Hepatocyte (in vitro differentiated cells): ENCODE measurements around the gene YPEL4. TPM values are rescaled to one million over a fixed set of nuclear protein-coding genes. Genes with fewer than 3 reads are reported as not detected.

Source experiments
- DNase-seq: peaks from one replicate; pipeline ENCODE4 v3.0.0-alpha.2; 2016; ENCODE audit warnings: low spot score
- H2AFZ ChIP-seq: fragments of 200-600 bp; sonication (generic); 2 replicates; pipeline ENCODE4 v1.6.0; 2016; ENCODE audit warnings: antibody characterized with exemption, mild to moderate bottlenecking
- H3K27ac ChIP-seq: fragments of 200-600 bp; sonication (generic); 2 replicates; pipeline ENCODE4 v1.5.1; 2016; ENCODE audit warnings: mild to moderate bottlenecking
- H3K27me3 ChIP-seq: fragments of 200-600 bp; sonication (generic); 2 replicates; pipeline ENCODE4 v1.6.1; 2016
- H3K36me3 ChIP-seq: fragments of 200-600 bp; sonication (generic); replicated peaks from 2 replicates; pipeline ENCODE4 v1.5.1; 2016; ENCODE audit warnings: low read depth; ENCODE audit not compliant: insufficient read depth
- H3K4me1 ChIP-seq: fragments of 200-600 bp; sonication (generic); 2 replicates; pipeline ENCODE4 v1.5.1; 2016; ENCODE audit warnings: mild to moderate bottlenecking, moderate library complexity; ENCODE audit not compliant: insufficient read depth
- H3K4me2 ChIP-seq: fragments of 200-600 bp; sonication (generic); 2 replicates; pipeline ENCODE4 v1.6.0; 2016
- H3K4me3 ChIP-seq: fragments of 200-600 bp; sonication (generic); 2 replicates; pipeline ENCODE4 v1.5.1; 2016; ENCODE audit warnings: mild to moderate bottlenecking
- H3K79me2 ChIP-seq: fragments of 200-600 bp; sonication (generic); 2 replicates; pipeline ENCODE4 v1.6.0; 2017; ENCODE audit warnings: mild to moderate bottlenecking
- H3K9me2 ChIP-seq: fragments of 200-600 bp; sonication (generic); replicated peaks from 2 replicates; pipeline ENCODE4 v1.6.0; 2017; ENCODE audit warnings: mild to moderate bottlenecking; ENCODE audit not compliant: insufficient read depth
- H3K9me3 ChIP-seq: fragments of 200-600 bp; sonication (generic); 2 replicates; pipeline ENCODE4 v1.5.1; 2016; ENCODE audit warnings: low read depth, mild to moderate bottlenecking
- H4K20me1 ChIP-seq: fragments of 200-600 bp; sonication (generic); 2 replicates; pipeline ENCODE4 v1.6.0; 2016; ENCODE audit warnings: mild to moderate bottlenecking; ENCODE audit not compliant: insufficient read depth, poor library complexity, severe bottlenecking
- EZH2 ChIP-seq: fragments of 200-600 bp; sonication (generic); IDR thresholded peaks from 2 replicates; pipeline ENCODE4 v1.6.1; 2016; ENCODE audit warnings: antibody characterized with exemption, mild to moderate bottlenecking, borderline replicate concordance
- EZH2phosphoT487 ChIP-seq: fragments of 200-600 bp; sonication (generic); IDR thresholded peaks from one replicate; pipeline ENCODE4 v1.6.1; 2018; ENCODE audit warnings: antibody characterized with exemption, mild to moderate bottlenecking, low read depth, moderate library complexity; ENCODE audit not compliant: unreplicated experiment, severe bottlenecking
- WGBS: methylation state at CpG from one replicate; pipeline ENCODE4 v1.1.6; 2016; ENCODE audit warnings: low lambda C conversion rate; ENCODE audit errors: missing lambda C conversion rate; 5-methylcytosine and 5-hydroxymethylcytosine counted together
- polyA plus RNA-seq: library from polyadenylated mRNA; unstranded; fragments of >200 nt; fragmentation: Nextera tagmentation; extraction: Ambion mirVana; gene quantifications from 2 replicates; pipeline ENCODE4 v1.2.1, GENCODE V29; 2016
- total RNA-seq: library from RNA; depleted of rRNA; stranded (reverse); fragments of >200 nt; gene quantifications from 2 replicates; pipeline ENCODE4 v1.2.3, GENCODE V29; 2014
- TF ChIP-seq, protein P1 (sequence below): fragments of 200-600 bp; sonication (generic); IDR thresholded peaks from 2 replicates; pipeline ENCODE4 v1.5.1; 2016; ENCODE audit warnings: antibody characterized with exemption, mild to moderate bottlenecking; ENCODE audit not compliant: poor library complexity

Gene YPEL4
- total and polyA plus RNA-seq, 2 experiments from 2014 or later = 0.90 to 3.9 TPM

DNA sequence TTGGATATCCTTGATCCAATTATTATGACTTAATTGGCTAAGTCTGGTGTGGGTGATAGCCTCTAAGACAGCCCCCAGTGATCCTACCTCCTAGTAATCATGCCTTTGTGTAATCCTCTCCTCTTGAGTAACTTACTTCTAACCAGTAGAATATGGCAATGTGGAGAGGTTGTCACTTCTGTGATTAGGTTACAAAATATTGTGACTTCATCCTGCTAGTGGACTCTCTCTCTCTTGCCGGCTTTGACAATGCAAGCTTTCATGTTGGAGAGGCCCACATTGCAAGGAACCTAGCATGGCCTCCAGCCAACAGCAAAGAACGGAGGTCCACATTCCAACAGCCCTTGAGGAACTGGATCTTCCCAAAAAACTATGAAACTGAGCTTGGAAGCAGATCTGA is 19.5 kb downstream of the YPEL4 start:
- no peaks in the 10 kb centered on the region for H3K36me3 ChIP-seq
- TF ChIP-seq, protein P1, sequence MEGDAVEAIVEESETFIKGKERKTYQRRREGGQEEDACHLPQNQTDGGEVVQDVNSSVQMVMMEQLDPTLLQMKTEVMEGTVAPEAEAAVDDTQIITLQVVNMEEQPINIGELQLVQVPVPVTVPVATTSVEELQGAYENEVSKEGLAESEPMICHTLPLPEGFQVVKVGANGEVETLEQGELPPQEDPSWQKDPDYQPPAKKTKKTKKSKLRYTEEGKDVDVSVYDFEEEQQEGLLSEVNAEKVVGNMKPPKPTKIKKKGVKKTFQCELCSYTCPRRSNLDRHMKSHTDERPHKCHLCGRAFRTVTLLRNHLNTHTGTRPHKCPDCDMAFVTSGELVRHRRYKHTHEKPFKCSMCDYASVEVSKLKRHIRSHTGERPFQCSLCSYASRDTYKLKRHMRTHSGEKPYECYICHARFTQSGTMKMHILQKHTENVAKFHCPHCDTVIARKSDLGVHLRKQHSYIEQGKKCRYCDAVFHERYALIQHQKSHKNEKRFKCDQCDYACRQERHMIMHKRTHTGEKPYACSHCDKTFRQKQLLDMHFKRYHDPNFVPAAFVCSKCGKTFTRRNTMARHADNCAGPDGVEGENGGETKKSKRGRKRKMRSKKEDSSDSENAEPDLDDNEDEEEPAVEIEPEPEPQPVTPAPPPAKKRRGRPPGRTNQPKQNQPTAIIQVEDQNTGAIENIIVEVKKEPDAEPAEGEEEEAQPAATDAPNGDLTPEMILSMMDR = no peak
- TF ChIP-seq EZH2 (no peak), EZH2phosphoT487 (no peak)

DNA sequence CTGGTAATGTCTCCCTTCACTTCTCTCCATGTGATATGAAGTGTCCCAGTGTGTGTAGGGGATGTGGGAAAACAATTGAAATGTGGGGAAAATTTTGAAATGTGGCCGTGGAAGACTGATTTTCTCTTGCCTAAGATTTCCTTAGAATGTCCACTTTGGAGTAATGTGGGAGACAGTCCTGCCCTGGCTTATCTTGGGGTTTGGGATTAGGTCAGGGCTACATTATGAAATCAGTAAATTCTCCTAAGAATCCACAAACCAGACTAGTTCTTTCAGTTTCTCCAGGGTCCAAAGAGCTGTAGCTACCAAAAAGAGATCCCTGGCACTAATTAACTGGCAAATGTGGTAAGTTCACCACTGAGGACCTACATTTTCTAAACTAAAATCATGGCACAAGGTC is 22.8 kb downstream of the YPEL4 start:
- Histone ChIP-seq H3K9me3 (no peaks in the 10 kb centered on the region), H2AFZ (no peak overlapping the region), H3K4me3 (no peak overlapping the region), H3K79me2 (no peaks in the 10 kb centered on the region), H3K4me1 (no peaks in the 10 kb centered on the region), H3K27ac (no peak overlapping the region), H3K27me3 (no peaks in the 10 kb centered on the region), H3K9me2 (no peaks in the 10 kb centered on the region), H3K4me2 (no peak overlapping the region), H3K36me3 (no peaks in the 10 kb centered on the region), H4K20me1 (no peaks in the 10 kb centered on the region)
- WGBS = 55% methylated on average over 1 of the region's 1 CpG
- DNase-seq = no peak
- no peak for TF ChIP-seq EZH2phosphoT487
- TF ChIP-seq EZH2 = no peak
- TF ChIP-seq, protein P1 = no peak

More for the DNA sequence above, 19.5 kb downstream of the YPEL4 start:
- 74% methylated on average over 2 of the region's 2 CpGs for WGBS
- Histone ChIP-seq H3K27me3 (no peaks in the 10 kb centered on the region), H3K79me2 (no peaks in the 10 kb centered on the region), H3K9me2 (no peaks in the 10 kb centered on the region), H2AFZ (no peak overlapping the region), H3K27ac (no peak overlapping the region), H3K4me1 (no peaks in the 10 kb centered on the region), H3K9me3 (no peaks in the 10 kb centered on the region), H3K4me3 (no peak overlapping the region), H4K20me1 (no peaks in the 10 kb centered on the region), H3K4me2 (no peak overlapping the region)
- no peak for DNase-seq

DNA sequence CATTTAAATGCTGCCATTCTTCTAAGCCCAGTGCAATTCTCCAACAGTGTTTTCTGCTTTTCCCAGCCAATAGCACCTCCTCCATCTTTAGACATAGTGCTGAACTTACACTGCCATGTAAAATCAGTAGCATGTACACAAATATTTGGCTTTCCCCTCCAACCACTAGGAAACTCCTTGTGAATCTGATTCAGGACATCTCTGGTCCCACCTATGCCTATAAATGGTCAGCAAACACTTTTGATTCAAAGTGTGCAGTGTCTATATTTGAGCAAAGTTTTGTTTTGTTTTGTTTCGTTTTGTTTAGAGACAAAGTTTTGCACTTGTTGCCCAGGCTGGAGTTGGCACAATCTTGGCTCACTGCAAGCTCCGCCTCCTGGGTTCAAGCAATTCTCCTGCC is 24.8 kb downstream of the YPEL4 start:
- no peaks in the 10 kb centered on the region for H3K9me2 ChIP-seq
- no peak overlapping the region for H3K27ac ChIP-seq
- no peaks in the 10 kb centered on the region for H4K20me1 ChIP-seq
- TF ChIP-seq EZH2 (no peak), EZH2phosphoT487 (no peak)
- TF ChIP-seq, protein P1 = no peak
- no peaks in the 10 kb centered on the region for H3K9me3 ChIP-seq
- WGBS = 97% methylated on average over 2 of the region's 2 CpGs
- no peaks in the 10 kb centered on the region for H3K4me1 ChIP-seq
- no peak for DNase-seq
- H2AFZ ChIP-seq = no peak overlapping the region
- H3K36me3 ChIP-seq = no peaks in the 10 kb centered on the region
- no peaks in the 10 kb centered on the region for H3K27me3 ChIP-seq
- no peaks in the 10 kb centered on the region for H3K79me2 ChIP-seq
- no peak overlapping the region for H3K4me3 ChIP-seq
- no peak overlapping the region for H3K4me2 ChIP-seq

DNA sequence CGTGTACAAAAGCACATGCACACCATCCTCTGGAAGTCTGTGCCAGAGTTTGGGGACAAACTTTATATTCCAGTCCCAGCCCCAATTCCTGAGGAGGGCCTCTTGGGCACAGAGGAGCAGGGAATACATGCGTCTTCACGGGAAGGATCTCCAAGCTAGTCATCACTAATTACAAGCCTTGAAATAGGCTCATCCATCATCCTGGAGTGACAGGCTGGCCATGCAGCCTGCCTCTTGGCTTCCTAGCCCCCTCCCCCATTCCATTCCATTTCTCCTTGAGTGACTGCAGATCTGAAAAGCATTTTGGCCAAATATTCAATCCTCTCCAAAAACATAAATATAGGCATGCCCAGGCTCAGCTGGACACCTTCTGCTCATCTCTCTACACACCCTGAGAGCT is 27.4 kb downstream of the YPEL4 start:
- Histone ChIP-seq H3K27me3 (no peaks in the 10 kb centered on the region), H3K36me3 (no peaks in the 10 kb centered on the region), H3K9me3 (no peaks in the 10 kb centered on the region), H3K4me2 (no peak overlapping the region), H4K20me1 (no peaks in the 10 kb centered on the region), H2AFZ (no peak overlapping the region), H3K4me3 (no peak overlapping the region), H3K79me2 (no peaks in the 10 kb centered on the region), H3K4me1 (no peaks in the 10 kb centered on the region), H3K27ac (no peak overlapping the region), H3K9me2 (no peaks in the 10 kb centered on the region)
- 52% methylated on average over 3 of the region's 3 CpGs for WGBS
- no peak for DNase-seq
- TF ChIP-seq EZH2 (no peak), EZH2phosphoT487 (no peak)
- TF ChIP-seq, protein P1 = no peak
